Fibroblast of pulmonary artery (primary cell): ENCODE results near the gene RMRP.

ENCODE experiments used
- DNase-seq: peaks from one replicate; pipeline ENCODE4 v3.0.0-alpha.2; 2010; ENCODE audit warnings: low read depth
- H3K4me3 ChIP-seq: replicated peaks from 2 replicates; pipeline ENCODE4 v1.5.1; 2011; ENCODE audit warnings: low read depth, mild to moderate bottlenecking, control low read depth, low read length, moderate library complexity
- TF ChIP-seq, protein P1 (sequence below): IDR thresholded peaks from 2 replicates; pipeline ENCODE4 v1.5.1; 2011; ENCODE audit warnings: mild to moderate bottlenecking, control low read depth, low read length, inconsistent platforms; ENCODE audit errors: missing control alignments

RMRP gene

DNA sequence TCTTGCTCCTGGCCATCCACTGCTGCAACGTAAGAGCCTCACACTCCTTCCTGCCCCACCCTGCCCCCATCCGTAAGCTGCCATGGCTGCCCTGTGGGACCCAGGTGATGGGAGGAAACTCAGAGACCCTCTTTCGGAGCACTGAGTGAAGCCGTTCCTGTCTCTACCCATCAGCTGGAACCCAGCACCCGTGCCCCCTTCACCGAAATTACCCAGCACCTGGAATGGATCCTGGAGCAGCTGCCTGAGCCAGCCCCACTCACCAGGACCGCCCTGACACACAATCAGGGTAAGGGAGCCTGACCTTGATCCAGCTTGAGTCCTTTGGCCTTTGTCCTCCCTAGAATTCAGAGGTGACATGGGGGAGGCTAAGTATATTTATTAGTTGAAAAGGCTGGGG lies 49.6 kb downstream of the RMRP start:
- DNase-seq: no peak
- no peak overlapping the region for H3K4me3 ChIP-seq
- TF ChIP-seq, protein P1, sequence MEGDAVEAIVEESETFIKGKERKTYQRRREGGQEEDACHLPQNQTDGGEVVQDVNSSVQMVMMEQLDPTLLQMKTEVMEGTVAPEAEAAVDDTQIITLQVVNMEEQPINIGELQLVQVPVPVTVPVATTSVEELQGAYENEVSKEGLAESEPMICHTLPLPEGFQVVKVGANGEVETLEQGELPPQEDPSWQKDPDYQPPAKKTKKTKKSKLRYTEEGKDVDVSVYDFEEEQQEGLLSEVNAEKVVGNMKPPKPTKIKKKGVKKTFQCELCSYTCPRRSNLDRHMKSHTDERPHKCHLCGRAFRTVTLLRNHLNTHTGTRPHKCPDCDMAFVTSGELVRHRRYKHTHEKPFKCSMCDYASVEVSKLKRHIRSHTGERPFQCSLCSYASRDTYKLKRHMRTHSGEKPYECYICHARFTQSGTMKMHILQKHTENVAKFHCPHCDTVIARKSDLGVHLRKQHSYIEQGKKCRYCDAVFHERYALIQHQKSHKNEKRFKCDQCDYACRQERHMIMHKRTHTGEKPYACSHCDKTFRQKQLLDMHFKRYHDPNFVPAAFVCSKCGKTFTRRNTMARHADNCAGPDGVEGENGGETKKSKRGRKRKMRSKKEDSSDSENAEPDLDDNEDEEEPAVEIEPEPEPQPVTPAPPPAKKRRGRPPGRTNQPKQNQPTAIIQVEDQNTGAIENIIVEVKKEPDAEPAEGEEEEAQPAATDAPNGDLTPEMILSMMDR: no peak
